ENCODE results near the gene LMO7. TPM values are rescaled to one million over a fixed set of nuclear protein-coding genes. Genes with fewer than 3 reads are reported as not detected.

Gene LMO7
- total and polyA plus RNA-seq, 2 experiments from 2014 or later: 47.2 to 105 TPM

DNA sequence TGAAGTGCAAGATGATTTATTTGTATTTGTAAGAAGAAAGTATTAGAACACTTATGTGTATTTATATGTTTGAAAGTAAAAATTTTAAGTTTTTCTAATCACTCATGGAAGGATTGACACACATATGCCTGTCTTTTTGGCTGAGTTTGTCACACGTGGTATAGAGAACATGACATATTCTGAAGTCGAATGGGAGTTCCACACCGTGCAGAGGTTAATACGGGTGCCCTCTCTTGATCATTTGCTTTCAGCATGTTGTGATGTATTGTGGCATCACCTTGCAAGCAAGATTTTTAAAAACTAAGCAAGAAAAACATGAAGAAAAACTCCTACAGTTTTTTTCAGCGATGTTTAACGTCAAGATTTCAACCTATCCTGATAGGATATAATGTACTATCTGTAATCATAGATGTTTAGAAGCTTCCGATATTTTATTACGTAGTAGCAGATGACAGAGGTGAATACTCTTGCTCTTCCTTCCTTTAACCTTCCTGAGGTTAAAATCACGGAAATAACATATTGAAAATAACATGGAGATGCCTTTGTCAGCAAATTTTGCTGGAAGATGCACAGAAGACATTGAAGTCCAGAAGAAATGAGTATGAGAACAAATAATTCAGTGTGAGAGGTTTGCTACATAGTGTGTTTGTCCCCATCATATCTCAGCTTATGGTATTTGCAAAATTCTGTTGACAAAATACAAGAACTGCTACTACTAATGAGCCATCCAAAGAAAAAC is 231.4 kb downstream of the LMO7 start:
- Histone ChIP-seq H2AFZ (no peak overlapping the region), H3K4me3 (no peak overlapping the region), H3K9me2 (replicated peaks; ENCODE audit: insufficient read depth) (no peaks in the 10 kb centered on the region), H3K4me1 (ENCODE audit: insufficient read depth) (no peaks in the 10 kb centered on the region), H3K27ac (no peak overlapping the region), H3K79me2 (no peaks in the 10 kb centered on the region), H3K36me3 (replicated peaks; ENCODE audit: insufficient read depth, low read depth) (no peaks in the 10 kb centered on the region), H3K27me3 (no peaks in the 10 kb centered on the region), H4K20me1 (ENCODE audit: insufficient read depth, poor library complexity, severe bottlenecking) (no peaks in the 10 kb centered on the region), H3K4me2 (no peak overlapping the region), H3K9me3 (ENCODE audit: low read depth) (no peaks in the 10 kb centered on the region)
- WGBS (ENCODE audit: low lambda C conversion rate, missing lambda C conversion rate): 93% methylated on average over 9 of the region's 9 CpGs
- DNase-seq (ENCODE audit: low spot score): no peak
- TF ChIP-seq EZH2 (IDR thresholded peaks at IDR 0.05; ENCODE audit: borderline replicate concordance) (no peak), EZH2phosphoT487 (IDR thresholded peaks at IDR 0.05; ENCODE audit: low read depth, severe bottlenecking, unreplicated experiment) (no peak)
- TF ChIP-seq, protein P1, sequence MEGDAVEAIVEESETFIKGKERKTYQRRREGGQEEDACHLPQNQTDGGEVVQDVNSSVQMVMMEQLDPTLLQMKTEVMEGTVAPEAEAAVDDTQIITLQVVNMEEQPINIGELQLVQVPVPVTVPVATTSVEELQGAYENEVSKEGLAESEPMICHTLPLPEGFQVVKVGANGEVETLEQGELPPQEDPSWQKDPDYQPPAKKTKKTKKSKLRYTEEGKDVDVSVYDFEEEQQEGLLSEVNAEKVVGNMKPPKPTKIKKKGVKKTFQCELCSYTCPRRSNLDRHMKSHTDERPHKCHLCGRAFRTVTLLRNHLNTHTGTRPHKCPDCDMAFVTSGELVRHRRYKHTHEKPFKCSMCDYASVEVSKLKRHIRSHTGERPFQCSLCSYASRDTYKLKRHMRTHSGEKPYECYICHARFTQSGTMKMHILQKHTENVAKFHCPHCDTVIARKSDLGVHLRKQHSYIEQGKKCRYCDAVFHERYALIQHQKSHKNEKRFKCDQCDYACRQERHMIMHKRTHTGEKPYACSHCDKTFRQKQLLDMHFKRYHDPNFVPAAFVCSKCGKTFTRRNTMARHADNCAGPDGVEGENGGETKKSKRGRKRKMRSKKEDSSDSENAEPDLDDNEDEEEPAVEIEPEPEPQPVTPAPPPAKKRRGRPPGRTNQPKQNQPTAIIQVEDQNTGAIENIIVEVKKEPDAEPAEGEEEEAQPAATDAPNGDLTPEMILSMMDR (IDR thresholded peaks at IDR 0.05; ENCODE audit: poor library complexity): no peak

DNA sequence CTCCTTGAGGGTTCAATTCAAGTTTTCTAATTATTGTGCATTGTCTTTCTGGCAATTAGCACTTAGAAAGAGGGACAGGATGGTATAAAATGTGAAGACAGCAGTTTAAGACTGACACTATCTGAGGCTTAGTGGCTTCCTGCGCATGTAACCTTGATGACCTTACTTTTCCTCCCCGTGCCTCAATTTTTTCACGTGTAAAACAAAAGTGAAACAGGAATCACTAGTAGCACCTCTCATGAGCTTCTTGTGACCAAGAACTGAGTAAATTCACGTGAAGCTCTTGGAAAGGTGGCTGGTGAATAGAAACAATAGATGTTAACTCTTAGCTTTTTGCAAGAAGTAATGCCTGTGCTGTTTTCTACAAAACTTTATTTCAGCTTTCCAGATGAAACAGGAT is 233.9 kb downstream of the LMO7 start:
- no peaks in the 10 kb centered on the region for H3K9me3 ChIP-seq (ENCODE audit: low read depth)
- no peaks in the 10 kb centered on the region for H4K20me1 ChIP-seq (ENCODE audit: insufficient read depth, poor library complexity, severe bottlenecking)
- DNase-seq (ENCODE audit: low spot score): no peak
- H3K4me3 ChIP-seq: no peak overlapping the region
- H3K36me3 ChIP-seq (replicated peaks; ENCODE audit: insufficient read depth, low read depth): no peaks in the 10 kb centered on the region
- no peak overlapping the region for H3K4me2 ChIP-seq
- H3K27me3 ChIP-seq: no peaks in the 10 kb centered on the region
- TF ChIP-seq EZH2 (IDR thresholded peaks at IDR 0.05; ENCODE audit: borderline replicate concordance): no peak
- TF ChIP-seq, protein P1 (IDR thresholded peaks at IDR 0.05; ENCODE audit: poor library complexity): no peak
- TF ChIP-seq EZH2phosphoT487 (IDR thresholded peaks at IDR 0.05; ENCODE audit: low read depth, severe bottlenecking, unreplicated experiment): no peak
- 46% methylated on average over 4 of the region's 4 CpGs for WGBS (ENCODE audit: low lambda C conversion rate, missing lambda C conversion rate)
- no peaks in the 10 kb centered on the region for H3K4me1 ChIP-seq (ENCODE audit: insufficient read depth)
- no peaks in the 10 kb centered on the region for H3K79me2 ChIP-seq
- no peaks in the 10 kb centered on the region for H3K9me2 ChIP-seq (replicated peaks; ENCODE audit: insufficient read depth)
- peak overlapping the region; percentile 8 for H2AFZ ChIP-seq
- H3K27ac ChIP-seq: no peak overlapping the region

DNA sequence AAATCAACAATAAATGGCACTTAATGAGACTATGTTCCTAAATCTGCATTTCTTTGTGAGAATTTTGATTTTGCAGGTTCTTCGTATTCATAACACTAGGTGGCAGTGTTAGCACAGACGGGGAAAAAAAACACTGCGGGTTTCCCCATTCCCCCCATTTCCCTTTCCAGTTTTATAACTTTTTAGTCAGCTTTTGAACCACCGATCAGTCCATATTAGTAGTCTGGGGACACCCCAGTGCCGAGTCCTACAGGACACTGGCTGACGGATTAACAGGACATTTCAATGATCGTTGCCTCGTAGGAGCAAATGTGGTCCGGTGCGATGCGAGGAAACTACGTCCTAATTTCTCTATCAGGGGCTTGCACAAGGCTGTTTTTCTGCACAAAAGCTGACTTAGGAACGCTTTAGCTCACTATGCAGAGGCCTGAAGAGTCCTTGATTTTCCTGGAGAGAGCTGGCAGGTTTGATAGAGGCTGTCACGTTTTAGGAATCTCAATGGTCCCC is 234.3 kb downstream of the LMO7 start:
- H3K79me2 ChIP-seq: no peaks in the 10 kb centered on the region
- H3K4me2 ChIP-seq: peak overlapping the region; percentile 63
- peak overlapping the region; percentile 65 for H2AFZ ChIP-seq
- DNase-seq (ENCODE audit: low spot score): peak; percentile 45
- H3K36me3 ChIP-seq (replicated peaks; ENCODE audit: insufficient read depth, low read depth): no peaks in the 10 kb centered on the region
- H3K9me2 ChIP-seq (replicated peaks; ENCODE audit: insufficient read depth): no peaks in the 10 kb centered on the region
- H3K27me3 ChIP-seq: no peaks in the 10 kb centered on the region
- H3K27ac ChIP-seq: peak overlapping the region; percentile 62
- H3K9me3 ChIP-seq (ENCODE audit: low read depth): no peaks in the 10 kb centered on the region
- WGBS (ENCODE audit: low lambda C conversion rate, missing lambda C conversion rate): 40% methylated on average over 14 of the region's 14 CpGs
- TF ChIP-seq, protein P1 (IDR thresholded peaks at IDR 0.05; ENCODE audit: poor library complexity): peak; percentile 82
- no peak for TF ChIP-seq EZH2 (IDR thresholded peaks at IDR 0.05; ENCODE audit: borderline replicate concordance)
- H3K4me1 ChIP-seq (ENCODE audit: insufficient read depth): no peaks in the 10 kb centered on the region
- H4K20me1 ChIP-seq (ENCODE audit: insufficient read depth, poor library complexity, severe bottlenecking): no peaks in the 10 kb centered on the region
- H3K4me3 ChIP-seq: no peak overlapping the region
